HL-60 (cell line): ENCODE measurements around the gene MKI67.

Experiments used
- POLR2AphosphoS5 ChIP-seq: IDR thresholded peaks from 2 replicates; pipeline ENCODE4 v1.6.1; 2012; ENCODE audit warnings: low read depth
- TF ChIP-seq, protein P1 (sequence below): IDR thresholded peaks from one replicate; pipeline ENCODE4 v1.5.1; 2011; ENCODE audit warnings: low read length, control low read depth, inconsistent platforms; ENCODE audit not compliant: insufficient read depth
- TF ChIP-seq, protein P2 (sequence below): IDR thresholded peaks from 2 replicates; pipeline ENCODE4 v1.6.1; 2012; ENCODE audit warnings: low read depth; ENCODE audit not compliant: insufficient replicate concordance

DNA sequence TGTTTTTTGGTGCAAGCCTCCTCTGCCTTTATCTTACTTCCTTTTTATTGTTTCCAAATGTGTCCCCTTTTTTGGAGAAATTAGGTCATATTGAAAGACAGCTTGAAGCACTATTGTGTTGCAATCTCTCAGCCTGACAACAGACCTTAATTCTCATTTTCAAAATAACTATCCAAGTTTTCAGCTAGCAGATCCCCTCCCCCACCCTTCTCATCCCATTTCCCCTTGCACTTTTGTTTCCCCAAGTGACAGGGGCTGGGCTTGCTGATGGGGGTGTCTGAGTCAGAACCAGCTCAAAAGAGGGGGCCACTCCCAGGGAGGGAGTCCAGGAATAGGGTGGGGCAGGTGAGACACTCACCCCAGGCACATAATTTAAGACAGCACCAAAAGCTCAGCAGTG is 75.3 kb downstream of the MKI67 start:
- TF ChIP-seq, protein P1, sequence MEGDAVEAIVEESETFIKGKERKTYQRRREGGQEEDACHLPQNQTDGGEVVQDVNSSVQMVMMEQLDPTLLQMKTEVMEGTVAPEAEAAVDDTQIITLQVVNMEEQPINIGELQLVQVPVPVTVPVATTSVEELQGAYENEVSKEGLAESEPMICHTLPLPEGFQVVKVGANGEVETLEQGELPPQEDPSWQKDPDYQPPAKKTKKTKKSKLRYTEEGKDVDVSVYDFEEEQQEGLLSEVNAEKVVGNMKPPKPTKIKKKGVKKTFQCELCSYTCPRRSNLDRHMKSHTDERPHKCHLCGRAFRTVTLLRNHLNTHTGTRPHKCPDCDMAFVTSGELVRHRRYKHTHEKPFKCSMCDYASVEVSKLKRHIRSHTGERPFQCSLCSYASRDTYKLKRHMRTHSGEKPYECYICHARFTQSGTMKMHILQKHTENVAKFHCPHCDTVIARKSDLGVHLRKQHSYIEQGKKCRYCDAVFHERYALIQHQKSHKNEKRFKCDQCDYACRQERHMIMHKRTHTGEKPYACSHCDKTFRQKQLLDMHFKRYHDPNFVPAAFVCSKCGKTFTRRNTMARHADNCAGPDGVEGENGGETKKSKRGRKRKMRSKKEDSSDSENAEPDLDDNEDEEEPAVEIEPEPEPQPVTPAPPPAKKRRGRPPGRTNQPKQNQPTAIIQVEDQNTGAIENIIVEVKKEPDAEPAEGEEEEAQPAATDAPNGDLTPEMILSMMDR, result no peak
- peak; percentile 30; the same call in 1 of the 2 replicates for TF ChIP-seq POLR2AphosphoS5
- TF ChIP-seq, protein P2, sequence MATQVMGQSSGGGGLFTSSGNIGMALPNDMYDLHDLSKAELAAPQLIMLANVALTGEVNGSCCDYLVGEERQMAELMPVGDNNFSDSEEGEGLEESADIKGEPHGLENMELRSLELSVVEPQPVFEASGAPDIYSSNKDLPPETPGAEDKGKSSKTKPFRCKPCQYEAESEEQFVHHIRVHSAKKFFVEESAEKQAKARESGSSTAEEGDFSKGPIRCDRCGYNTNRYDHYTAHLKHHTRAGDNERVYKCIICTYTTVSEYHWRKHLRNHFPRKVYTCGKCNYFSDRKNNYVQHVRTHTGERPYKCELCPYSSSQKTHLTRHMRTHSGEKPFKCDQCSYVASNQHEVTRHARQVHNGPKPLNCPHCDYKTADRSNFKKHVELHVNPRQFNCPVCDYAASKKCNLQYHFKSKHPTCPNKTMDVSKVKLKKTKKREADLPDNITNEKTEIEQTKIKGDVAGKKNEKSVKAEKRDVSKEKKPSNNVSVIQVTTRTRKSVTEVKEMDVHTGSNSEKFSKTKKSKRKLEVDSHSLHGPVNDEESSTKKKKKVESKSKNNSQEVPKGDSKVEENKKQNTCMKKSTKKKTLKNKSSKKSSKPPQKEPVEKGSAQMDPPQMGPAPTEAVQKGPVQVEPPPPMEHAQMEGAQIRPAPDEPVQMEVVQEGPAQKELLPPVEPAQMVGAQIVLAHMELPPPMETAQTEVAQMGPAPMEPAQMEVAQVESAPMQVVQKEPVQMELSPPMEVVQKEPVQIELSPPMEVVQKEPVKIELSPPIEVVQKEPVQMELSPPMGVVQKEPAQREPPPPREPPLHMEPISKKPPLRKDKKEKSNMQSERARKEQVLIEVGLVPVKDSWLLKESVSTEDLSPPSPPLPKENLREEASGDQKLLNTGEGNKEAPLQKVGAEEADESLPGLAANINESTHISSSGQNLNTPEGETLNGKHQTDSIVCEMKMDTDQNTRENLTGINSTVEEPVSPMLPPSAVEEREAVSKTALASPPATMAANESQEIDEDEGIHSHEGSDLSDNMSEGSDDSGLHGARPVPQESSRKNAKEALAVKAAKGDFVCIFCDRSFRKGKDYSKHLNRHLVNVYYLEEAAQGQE, result no peak
